GM18502 (cell line): ENCODE results near the gene PIH1D1.

ENCODE experiments used
- ATAC-seq: cut with Tn5 transposase; IDR thresholded peaks from one replicate; pipeline ENCODE4 v1.9.1; 2021; ENCODE audit warnings: mild to moderate bottlenecking; ENCODE audit not compliant: unreplicated experiment, poor library complexity

The PIH1D1 gene

GRCh38 chr19:49451430-49452181 lies at the start of gene PIH1D1:
PIH1D1 (minus strand) TSS chr19:49451814; CDS start chr19:49451574, 240 bp downstream.
- peak; percentile 68 for ATAC-seq

GRCh38 chr19:49499030-49499670 lies 47.5 kb upstream of the PIH1D1 start:
- no peak for ATAC-seq

- ATAC-seq = no peak
These were observed 46.9 kb upstream of the PIH1D1 start for GRCh38 chr19:49498475-49498874.

GRCh38 chr19:49497789-49498103 lies 46.1 kb upstream of the PIH1D1 start:
- no peak for ATAC-seq

- no peak for ATAC-seq
These were observed 45.6 kb upstream of the PIH1D1 start for GRCh38 chr19:49497047-49497788.

- ATAC-seq = no peak
These were observed 45.0 kb upstream of the PIH1D1 start for GRCh38 chr19:49496574-49497008.

- ATAC-seq = no peak
These were observed 41.2 kb upstream of the PIH1D1 start for GRCh38 chr19:49492573-49493405.

GRCh38 chr19:49491804-49492572 lies 40.4 kb upstream of the PIH1D1 start:
- no peak for ATAC-seq

- ATAC-seq = no peak
These were observed 39.6 kb upstream of the PIH1D1 start for GRCh38 chr19:49491030-49491803.

GRCh38 chr19:49490287-49491029 lies 38.8 kb upstream of the PIH1D1 start:
- ATAC-seq = no peak

GRCh38 chr19:49489601-49490167 lies 38.1 kb upstream of the PIH1D1 start:
- ATAC-seq = no peak

- ATAC-seq = no peak
These were observed 37.4 kb upstream of the PIH1D1 start for GRCh38 chr19:49488863-49489537.

- no peak for ATAC-seq
These were observed 36.6 kb upstream of the PIH1D1 start for GRCh38 chr19:49488046-49488862.

GRCh38 chr19:49487277-49488045 lies 35.8 kb upstream of the PIH1D1 start, which contains the start of gene RPL13A:
RPL13A (plus strand) TSS chr19:49487608; CDS start chr19:49487630, 22 bp downstream.
- peak; percentile 87 for ATAC-seq

- no peak for ATAC-seq
These were observed 35.2 kb upstream of the PIH1D1 start for GRCh38 chr19:49486710-49487276.
